ENCODE data around the gene CYGB. TPM values are rescaled to one million over a fixed set of nuclear protein-coding genes. Genes with fewer than 3 reads are reported as not detected.

The CYGB gene
- total and polyA plus RNA-seq, 10 of the 15 experiments (the other 5 are each of a cell fraction or from before 2014, with no cell fraction given), result 0.34 TPM; not detected in 9

DNA sequence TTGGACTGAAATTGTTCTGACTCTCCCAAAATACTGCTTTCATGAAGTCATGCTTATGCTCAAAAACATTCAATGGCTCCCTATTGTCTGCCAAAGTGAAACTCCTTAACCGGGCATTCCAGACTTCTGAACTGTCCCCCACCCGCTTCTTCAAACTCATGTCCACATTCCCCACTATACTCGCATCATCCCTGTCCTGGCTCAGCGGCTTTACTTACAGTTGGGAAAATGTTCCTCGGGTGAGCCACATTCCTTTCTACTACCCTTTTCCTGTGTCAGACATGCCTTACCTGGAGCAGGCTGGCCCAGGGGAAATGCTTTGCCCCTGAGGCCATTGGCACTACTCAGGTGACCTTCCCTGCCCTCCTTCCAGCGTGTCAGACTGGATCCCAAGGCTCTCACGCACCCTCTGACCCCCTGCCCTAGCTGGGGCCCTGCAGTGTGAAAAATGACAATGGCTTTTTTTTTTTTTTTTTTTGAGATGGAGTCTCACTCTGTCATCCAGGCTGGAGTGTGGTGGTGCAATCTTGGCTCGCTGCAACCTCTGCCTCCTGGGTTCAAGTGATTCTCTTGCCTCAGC is 5.3 kb downstream of the CYGB start:
- ChIA-PET RAD21 (ENCODE audit: unreplicated experiment) (no interaction called here), SMC1A (ENCODE audit: uncharacterized antibody, unreplicated experiment) (interaction anchor here (1.3 kb wide), 1 partner anchor 9 kb away, joined by 3 read pairs; no protein-coding TSS in a partner anchor), POLR2A (no interaction called here), CTCF (no interaction called here)
- Histone ChIP-seq H3K27ac (ENCODE audit: control insufficient read depth, insufficient read depth) (no peak overlapping the region), H3K79me2 (ENCODE audit: control insufficient read depth, insufficient read depth, low read length) (no peaks in the 10 kb centered on the region), H3K36me3 (ENCODE audit: control insufficient read depth in 2 of 2, insufficient read depth in 2 of 2, low read length in 1 of 2) (no peaks in the 10 kb centered on the region), H3K9me3 (replicated peaks; ENCODE audit: control insufficient read depth, insufficient read depth, low read length) (no peaks in the 10 kb centered on the region), H3K27me3 (replicated peaks in 1 of 2; ENCODE audit: control insufficient read depth in 2 of 2, insufficient read depth in 2 of 2, low read length in 1 of 2) (peaks cover 4 to 5% of the 10 kb centered on the region in 2 experiments), H4K20me1 (ENCODE audit: control insufficient read depth, insufficient read depth) (no peaks in the 10 kb centered on the region), H3K4me3 (no peak overlapping the region), H3K4me1 (ENCODE audit: control insufficient read depth, insufficient read depth, low read length) (peaks cover 11% of the 10 kb centered on the region), H2AFZ (ENCODE audit: control insufficient read depth, low read depth, low read length) (no peak overlapping the region), H3K4me2 (ENCODE audit: control insufficient read depth, insufficient read depth) (no peak overlapping the region), H3K9ac (ENCODE audit: control insufficient read depth, insufficient read depth, low read length) (no peak overlapping the region)
- intact Hi-C loops (cut with micrococcal nuclease; ENCODE audit: unreplicated experiment), result no loop called here
- BruUV-seq (replicated peaks), result no TSS peak
- in situ Hi-C loops (cut with MboI), result no loop called here
- no peak for DNase-seq (ENCODE audit: low read depth, low spot score)
- FAIRE-seq, result no peak
- TF ChIP-seq SUPT20H (IDR thresholded peaks at IDR 0.05; ENCODE audit: borderline replicate concordance, control insufficient read depth, low read depth, low read length) (no peak), TCF12 (IDR thresholded peaks at IDR 0.05; ENCODE audit: low read depth, low read length) (no peak), KDM1A (IDR thresholded peaks at IDR 0.05; ENCODE audit: borderline replicate concordance) (no peak), IKZF1 (conservative IDR thresholded peaks at IDR 0.05) (no peak), CREB1 (IDR thresholded peaks at IDR 0.05; ENCODE audit: low read depth) (no peak), POLR2AphosphoS5 (IDR thresholded peaks at IDR 0.05; ENCODE audit: low read length) (no peak), ETV6 (conservative IDR thresholded peaks at IDR 0.05 in 1 of 2, IDR thresholded peaks at IDR 0.05 in 1 of 2; ENCODE audit: borderline replicate concordance in 1 of 2, low read depth in 1 of 2) (no peak), POLR2A (IDR thresholded peaks at IDR 0.05; ENCODE audit: low read depth, low read length) (no peak), POLR2AphosphoS2 (IDR thresholded peaks at IDR 0.05; ENCODE audit: low read depth, low read length) (no peak), EED (IDR thresholded peaks at IDR 0.05; ENCODE audit: low read depth) (no peak), FOXM1 (IDR thresholded peaks at IDR 0.05; ENCODE audit: low read depth, low read length) (no peak)
- TF ChIP-seq, protein P1, sequence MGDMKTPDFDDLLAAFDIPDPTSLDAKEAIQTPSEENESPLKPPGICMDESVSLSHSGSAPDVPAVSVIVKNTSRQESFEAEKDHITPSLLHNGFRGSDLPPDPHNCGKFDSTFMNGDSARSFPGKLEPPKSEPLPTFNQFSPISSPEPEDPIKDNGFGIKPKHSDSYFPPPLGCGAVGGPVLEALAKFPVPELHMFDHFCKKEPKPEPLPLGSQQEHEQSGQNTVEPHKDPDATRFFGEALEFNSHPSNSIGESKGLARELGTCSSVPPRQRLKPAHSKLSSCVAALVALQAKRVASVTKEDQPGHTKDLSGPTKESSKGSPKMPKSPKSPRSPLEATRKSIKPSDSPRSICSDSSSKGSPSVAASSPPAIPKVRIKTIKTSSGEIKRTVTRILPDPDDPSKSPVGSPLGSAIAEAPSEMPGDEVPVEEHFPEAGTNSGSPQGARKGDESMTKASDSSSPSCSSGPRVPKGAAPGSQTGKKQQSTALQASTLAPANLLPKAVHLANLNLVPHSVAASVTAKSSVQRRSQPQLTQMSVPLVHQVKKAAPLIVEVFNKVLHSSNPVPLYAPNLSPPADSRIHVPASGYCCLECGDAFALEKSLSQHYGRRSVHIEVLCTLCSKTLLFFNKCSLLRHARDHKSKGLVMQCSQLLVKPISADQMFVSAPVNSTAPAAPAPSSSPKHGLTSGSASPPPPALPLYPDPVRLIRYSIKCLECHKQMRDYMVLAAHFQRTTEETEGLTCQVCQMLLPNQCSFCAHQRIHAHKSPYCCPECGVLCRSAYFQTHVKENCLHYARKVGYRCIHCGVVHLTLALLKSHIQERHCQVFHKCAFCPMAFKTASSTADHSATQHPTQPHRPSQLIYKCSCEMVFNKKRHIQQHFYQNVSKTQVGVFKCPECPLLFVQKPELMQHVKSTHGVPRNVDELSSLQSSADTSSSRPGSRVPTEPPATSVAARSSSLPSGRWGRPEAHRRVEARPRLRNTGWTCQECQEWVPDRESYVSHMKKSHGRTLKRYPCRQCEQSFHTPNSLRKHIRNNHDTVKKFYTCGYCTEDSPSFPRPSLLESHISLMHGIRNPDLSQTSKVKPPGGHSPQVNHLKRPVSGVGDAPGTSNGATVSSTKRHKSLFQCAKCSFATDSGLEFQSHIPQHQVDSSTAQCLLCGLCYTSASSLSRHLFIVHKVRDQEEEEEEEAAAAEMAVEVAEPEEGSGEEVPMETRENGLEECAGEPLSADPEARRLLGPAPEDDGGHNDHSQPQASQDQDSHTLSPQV (IDR thresholded peaks at IDR 0.05), result no peak
- TF ChIP-seq, protein P2, sequence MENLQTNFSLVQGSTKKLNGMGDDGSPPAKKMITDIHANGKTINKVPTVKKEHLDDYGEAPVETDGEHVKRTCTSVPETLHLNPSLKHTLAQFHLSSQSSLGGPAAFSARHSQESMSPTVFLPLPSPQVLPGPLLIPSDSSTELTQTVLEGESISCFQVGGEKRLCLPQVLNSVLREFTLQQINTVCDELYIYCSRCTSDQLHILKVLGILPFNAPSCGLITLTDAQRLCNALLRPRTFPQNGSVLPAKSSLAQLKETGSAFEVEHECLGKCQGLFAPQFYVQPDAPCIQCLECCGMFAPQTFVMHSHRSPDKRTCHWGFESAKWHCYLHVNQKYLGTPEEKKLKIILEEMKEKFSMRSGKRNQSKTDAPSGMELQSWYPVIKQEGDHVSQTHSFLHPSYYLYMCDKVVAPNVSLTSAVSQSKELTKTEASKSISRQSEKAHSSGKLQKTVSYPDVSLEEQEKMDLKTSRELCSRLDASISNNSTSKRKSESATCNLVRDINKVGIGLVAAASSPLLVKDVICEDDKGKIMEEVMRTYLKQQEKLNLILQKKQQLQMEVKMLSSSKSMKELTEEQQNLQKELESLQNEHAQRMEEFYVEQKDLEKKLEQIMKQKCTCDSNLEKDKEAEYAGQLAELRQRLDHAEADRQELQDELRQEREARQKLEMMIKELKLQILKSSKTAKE (IDR thresholded peaks at IDR 0.05; ENCODE audit: low read depth, poor library complexity, severe bottlenecking), result no peak
- WGBS (ENCODE audit: insufficient coverage, insufficient replicate concordance, low lambda C conversion rate, missing lambda C conversion rate), result 60% methylated on average over 8 of the region's 8 CpGs
- ATAC-seq, result no peak
